ENCODE results near the gene LENG1.

The LENG1 gene

DNA sequence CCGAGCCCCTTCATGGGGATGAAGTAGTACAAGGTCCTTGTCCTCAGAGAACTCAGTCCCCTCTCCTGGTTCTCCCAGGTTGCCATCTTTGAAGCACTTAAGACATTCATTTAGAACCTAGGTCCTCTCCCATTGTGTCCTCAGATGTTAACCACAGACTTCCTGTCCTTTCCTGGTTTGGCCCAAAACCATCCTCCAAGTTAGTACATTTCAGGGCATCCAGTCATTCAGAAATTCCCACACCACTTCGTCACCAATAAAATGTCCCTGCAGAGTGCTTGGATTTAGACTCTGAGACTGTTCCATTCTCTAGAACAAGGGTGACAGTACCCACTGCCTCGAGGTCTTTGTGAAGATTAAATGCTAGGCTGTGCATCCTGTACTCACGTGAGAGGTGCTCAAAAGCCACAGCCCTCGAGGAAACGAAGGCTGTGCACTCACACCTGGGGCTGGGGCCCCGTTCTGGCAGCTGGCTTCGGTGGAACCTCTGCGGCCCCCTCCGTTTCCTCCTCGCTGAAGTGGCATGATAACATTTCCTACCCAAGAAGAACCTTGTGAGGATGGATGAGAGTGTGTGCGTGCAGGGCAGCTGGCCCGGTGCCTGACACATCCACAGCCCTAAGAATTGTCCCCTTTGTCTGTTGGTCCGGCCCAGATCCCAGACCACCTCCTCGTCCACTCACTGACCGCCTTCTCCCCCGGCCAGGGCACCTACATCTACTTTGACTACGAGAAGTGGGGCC lies 4.7 kb downstream of the LENG1 start:
- TF ChIP-seq, protein P1, sequence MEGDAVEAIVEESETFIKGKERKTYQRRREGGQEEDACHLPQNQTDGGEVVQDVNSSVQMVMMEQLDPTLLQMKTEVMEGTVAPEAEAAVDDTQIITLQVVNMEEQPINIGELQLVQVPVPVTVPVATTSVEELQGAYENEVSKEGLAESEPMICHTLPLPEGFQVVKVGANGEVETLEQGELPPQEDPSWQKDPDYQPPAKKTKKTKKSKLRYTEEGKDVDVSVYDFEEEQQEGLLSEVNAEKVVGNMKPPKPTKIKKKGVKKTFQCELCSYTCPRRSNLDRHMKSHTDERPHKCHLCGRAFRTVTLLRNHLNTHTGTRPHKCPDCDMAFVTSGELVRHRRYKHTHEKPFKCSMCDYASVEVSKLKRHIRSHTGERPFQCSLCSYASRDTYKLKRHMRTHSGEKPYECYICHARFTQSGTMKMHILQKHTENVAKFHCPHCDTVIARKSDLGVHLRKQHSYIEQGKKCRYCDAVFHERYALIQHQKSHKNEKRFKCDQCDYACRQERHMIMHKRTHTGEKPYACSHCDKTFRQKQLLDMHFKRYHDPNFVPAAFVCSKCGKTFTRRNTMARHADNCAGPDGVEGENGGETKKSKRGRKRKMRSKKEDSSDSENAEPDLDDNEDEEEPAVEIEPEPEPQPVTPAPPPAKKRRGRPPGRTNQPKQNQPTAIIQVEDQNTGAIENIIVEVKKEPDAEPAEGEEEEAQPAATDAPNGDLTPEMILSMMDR (IDR thresholded peaks at IDR 0.05; ENCODE audit: control insufficient read depth, extremely low read depth, insufficient read depth), result no peak
- DNase-seq (ENCODE audit: low read depth), result no peak

DNA sequence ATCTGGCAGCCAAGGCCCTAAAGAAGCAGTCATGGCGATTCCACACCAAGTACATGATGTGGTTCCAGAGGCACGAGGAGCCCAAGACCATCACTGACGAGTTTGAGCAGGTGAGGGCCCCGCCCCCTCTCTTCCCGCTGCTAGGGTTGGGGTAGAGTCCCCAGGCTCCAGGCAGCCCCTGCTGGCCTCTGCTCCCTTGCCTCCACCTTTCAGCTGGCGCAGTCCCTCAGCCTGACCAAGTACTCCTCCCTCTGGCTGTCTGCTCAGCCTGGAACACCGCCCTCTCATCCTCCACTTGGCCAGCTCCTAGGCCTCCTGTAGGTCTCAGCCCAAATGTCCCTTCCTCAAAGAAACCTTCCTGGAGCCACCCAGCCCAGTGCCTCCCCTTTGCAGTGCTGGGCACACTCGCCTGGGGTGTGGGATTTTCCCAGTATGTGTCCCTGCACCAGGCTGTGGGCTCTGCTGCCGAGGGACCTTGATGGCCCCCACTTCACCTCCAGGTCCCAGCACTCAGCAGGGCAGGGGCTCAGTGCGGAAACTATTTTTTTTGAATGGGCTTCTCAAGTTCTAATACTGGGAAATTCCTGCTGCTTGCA lies 5.7 kb downstream of the LENG1 start:
- H3K4me3 ChIP-seq (ENCODE audit: low read depth, low read length), result no peak overlapping the region
- TF ChIP-seq, protein P1 (IDR thresholded peaks at IDR 0.05; ENCODE audit: control insufficient read depth, extremely low read depth, insufficient read depth), result no peak
- no peak for DNase-seq (ENCODE audit: low read depth)

More for the DNA sequence above, 4.7 kb downstream of the LENG1 start:
- H3K4me3 ChIP-seq (ENCODE audit: low read depth, low read length), result no peak overlapping the region

DNA sequence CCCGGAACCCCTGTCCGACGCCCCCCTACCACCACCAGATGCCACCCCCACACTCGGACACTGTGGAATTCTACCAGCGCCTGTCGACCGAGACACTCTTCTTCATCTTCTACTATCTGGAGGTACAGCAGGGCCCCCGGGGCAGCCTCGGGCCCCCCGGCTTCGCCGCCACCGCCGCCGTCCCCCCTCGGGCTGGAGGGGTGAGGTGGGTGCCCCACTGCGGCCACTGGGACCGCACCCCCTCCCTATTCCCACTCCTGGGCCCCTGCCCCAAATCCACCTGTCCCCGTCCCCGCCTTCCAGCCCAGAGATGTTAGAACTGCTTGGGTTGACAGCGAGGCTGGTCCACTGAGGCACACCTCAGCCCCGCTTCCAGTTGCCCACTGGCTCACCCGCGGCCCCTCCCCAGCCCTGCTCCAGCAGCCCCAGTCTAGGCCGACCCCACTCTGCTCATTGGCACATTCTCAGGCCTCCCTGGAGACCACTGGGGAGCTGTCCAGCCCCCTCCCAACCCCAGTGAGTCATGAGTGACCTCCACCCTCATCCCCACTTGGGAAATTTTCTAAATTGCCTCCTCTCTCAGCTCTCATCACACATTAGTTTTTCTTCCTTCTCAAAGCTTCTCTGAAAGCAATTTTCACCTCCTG lies 6.5 kb downstream of the LENG1 start:
- H3K4me3 ChIP-seq (ENCODE audit: low read depth, low read length), result no peak overlapping the region
- TF ChIP-seq, protein P1 (IDR thresholded peaks at IDR 0.05; ENCODE audit: control insufficient read depth, extremely low read depth, insufficient read depth), result no peak
- DNase-seq (ENCODE audit: low read depth), result no peak

DNA sequence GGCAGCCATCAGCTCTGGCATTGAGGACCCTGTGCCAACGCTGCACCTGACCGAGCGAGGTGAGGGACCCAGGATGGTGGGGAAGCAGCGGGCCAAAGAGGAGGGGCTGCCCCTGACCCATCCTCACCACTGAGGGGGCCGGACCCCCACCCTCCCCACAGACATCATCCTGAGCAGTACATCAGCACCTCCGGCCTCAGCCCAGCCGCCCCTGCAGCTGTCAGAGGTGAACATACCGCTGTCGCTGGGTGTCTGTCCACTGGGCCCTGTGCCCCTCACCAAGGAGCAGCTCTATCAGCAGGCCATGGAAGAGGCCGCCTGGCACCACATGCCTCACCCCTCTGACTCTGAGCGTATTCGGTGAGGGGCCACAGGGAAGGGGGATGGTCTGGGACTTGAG lies 7.3 kb downstream of the LENG1 start:
- TF ChIP-seq, protein P1 (IDR thresholded peaks at IDR 0.05; ENCODE audit: control insufficient read depth, extremely low read depth, insufficient read depth), result no peak
- DNase-seq (ENCODE audit: low read depth), result no peak
- H3K4me3 ChIP-seq (ENCODE audit: low read depth, low read length), result no peak overlapping the region

DNA sequence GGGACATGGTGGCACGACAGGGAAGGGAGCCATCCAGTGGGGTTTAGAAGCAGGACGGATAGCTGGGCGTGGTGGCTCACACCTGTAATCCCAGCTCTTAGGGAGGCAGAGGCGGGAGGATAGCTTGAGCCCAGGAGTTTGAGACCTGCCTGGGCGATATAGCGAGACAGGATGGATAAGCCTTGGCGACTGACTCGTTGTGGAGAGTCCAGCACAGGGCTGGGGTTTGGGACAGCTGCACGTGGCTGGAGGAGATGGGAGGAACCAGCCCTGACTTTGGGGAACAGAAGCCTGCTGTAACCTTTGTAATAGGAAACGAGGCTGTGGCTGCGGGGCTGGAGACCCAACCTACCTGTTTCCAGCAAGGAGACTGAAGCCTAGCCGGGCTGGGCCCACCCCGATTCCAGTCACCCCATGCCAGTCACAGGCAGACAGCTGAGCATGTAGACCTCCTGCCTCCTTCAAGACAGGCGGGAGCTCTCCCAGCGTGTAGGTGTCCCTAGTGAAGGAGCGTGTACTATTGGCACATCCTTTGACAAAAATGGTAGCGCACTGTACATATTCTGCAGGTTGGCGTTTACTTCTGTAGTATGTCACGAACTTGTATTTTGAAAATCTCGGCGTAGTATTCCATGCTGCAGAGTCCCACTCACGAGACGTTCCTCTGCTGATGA lies 8.0 kb downstream of the LENG1 start:
- no peak for DNase-seq (ENCODE audit: low read depth)
- no peak overlapping the region for H3K4me3 ChIP-seq (ENCODE audit: low read depth, low read length)
- TF ChIP-seq, protein P1 (IDR thresholded peaks at IDR 0.05; ENCODE audit: control insufficient read depth, extremely low read depth, insufficient read depth), result no peak

DNA sequence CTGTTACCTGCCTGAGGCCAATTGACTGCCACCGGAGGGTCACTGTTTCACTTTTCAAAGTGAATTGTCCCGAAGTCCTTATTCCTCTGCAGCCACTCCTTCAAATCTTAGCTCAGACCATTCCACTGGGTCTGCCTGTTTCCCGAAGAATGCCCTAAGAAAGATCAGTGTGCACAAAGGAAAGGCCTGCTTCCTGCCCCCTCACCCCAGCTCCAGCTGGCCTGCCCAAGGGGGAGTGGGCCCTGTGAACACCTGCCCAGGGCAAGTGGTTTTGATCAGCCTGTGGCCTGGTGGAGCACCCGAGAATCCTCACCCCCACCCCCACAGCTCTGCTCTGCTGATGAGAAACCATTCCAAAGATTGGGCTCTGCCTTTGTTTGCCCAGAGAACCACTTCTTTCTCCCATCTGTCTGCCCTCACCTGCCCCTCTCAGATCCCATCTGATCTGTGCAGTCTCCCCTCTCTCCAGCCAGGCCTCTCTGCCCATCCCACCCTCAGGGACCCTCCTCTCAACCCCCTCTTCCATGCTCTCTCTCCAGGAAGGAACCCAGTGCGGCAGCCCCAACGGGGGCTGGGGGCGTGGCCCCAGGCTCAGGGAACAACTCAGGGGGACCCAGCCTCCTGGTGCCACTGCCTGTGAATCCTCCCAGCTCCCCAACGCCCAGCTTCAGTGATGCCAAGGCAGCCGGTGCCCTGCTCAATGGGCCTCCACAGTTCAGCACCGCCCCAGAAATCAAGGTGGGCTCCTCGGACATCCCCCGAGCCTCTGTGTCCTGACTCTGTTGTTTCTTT lies 10.3 kb downstream of the LENG1 start:
- TF ChIP-seq, protein P1 (IDR thresholded peaks at IDR 0.05; ENCODE audit: control insufficient read depth, extremely low read depth, insufficient read depth), result no peak
- no peak for DNase-seq (ENCODE audit: low read depth)
- H3K4me3 ChIP-seq (ENCODE audit: low read depth, low read length), result no peak overlapping the region
